ENCODE measurements around the gene SMURF2. TPM values are rescaled to one million over a fixed set of nuclear protein-coding genes. Genes with fewer than 3 reads are reported as not detected.

Gene SMURF2
- total RNA-seq, 1 experiment from 2014 or later: 23.0 TPM

DNA sequence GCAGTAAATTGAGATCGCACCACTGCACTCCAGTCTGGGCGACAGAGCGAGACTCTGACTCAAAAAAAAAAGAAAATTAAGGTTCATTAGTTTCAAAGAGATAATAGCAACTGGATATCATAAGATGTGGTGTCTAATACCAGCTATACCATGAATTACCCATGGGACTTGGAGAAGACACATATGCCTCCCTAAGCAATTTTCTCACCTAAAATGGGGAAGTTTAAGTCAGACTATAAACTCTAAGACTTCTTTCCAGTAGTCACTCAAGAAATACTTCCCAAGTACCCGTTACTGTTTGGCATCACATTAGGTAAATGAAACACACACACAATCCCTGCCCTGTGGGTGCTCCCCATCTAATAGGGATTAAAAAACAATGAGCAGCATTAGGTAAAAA, 22.6 kb downstream of the SMURF2 start:
- ChIA-PET CTCF (no interaction called here), POLR2A (no interaction called here)
- no peaks in the 10 kb centered on the region for H3K27me3 Mint-ChIP-seq (ENCODE audit: low read depth)
- no peak for DNase-seq (ENCODE audit: low spot score)
- no peak for ATAC-seq
- TF ChIP-seq NFYB (CRISPR knock-in tag; conservative IDR thresholded peaks at IDR 0.05; ENCODE audit: low read depth): no peak
- TF ChIP-seq ELF4 (CRISPR knock-in tag; IDR thresholded peaks at IDR 0.05; ENCODE audit: low read depth): no peak
- no peak for TF ChIP-seq FOXK1 (CRISPR knock-in tag; IDR thresholded peaks at IDR 0.05)
- no peak for TF ChIP-seq SMAD3 (CRISPR knock-in tag; IDR thresholded peaks at IDR 0.05; ENCODE audit: borderline replicate concordance)
- TF ChIP-seq ZNF512 (CRISPR knock-in tag; IDR thresholded peaks at IDR 0.05; ENCODE audit: borderline replicate concordance): no peak
- TF ChIP-seq JAZF1 (CRISPR knock-in tag; IDR thresholded peaks at IDR 0.05): no peak
- TF ChIP-seq ATF3 (CRISPR knock-in tag; conservative IDR thresholded peaks at IDR 0.05): no peak
- TF ChIP-seq ZNF317 (CRISPR knock-in tag; IDR thresholded peaks at IDR 0.05; ENCODE audit: borderline replicate concordance, low read depth): no peak
- no peak for TF ChIP-seq ZBTB21 (CRISPR knock-in tag; IDR thresholded peaks at IDR 0.05; ENCODE audit: borderline replicate concordance)
- no peak for TF ChIP-seq SMAD4 (CRISPR knock-in tag; IDR thresholded peaks at IDR 0.05)
- no peak for TF ChIP-seq FOXP4 (CRISPR knock-in tag; IDR thresholded peaks at IDR 0.05)
- H3K4me3 Mint-ChIP-seq: no peak overlapping the region
- H3K9me3 Mint-ChIP-seq: 0 out of 2 replicates have a peak, but pooled peaks cover 4% of the 10 kb centered on the region
- no peaks in the 10 kb centered on the region for H3K4me1 Mint-ChIP-seq
- no peaks in the 10 kb centered on the region for H3K36me3 Mint-ChIP-seq
- no peak overlapping the region for H3K27ac Mint-ChIP-seq

DNA sequence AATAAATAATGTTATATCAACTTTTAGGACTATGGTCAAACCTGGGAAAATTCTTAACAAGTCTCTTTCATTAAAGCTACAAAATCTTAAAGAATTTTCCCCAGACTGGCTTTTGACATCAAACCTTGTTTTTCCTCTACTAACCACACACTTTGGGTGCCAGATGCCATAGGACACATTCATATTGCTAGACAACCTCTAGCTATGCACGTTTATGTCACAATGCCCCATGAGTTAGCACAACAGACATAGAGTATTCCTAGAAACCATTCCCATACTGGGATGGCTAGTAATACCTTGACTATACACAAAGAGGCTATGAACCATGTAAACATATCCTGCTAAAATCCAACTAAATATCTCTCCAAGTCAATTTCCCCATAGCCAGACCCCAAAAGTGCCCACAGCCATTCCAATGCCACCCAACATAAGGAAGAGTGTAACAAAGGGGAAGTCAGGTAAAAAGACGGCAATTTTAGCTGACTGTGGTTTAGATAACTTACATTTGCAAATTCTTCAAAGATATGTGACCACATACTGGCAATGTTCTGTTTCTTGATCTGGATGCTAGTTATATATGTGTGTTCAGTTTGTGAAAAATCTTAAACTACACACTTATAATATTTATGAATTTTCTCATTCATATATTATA, 23.4 kb downstream of the SMURF2 start:
- CTCF ChIA-PET: interaction anchor here (1.1 kb wide), 1 partner anchor 11 kb away, joined by 3 read pairs; no protein-coding TSS in a partner anchor
- no peak overlapping the region for H3K27ac Mint-ChIP-seq
- TF ChIP-seq NFYB (CRISPR knock-in tag; conservative IDR thresholded peaks at IDR 0.05; ENCODE audit: low read depth) (no peak), PRDM15 (CRISPR knock-in tag; IDR thresholded peaks at IDR 0.05) (no peak), ATF3 (CRISPR knock-in tag; conservative IDR thresholded peaks at IDR 0.05) (no peak), TP53 (CRISPR knock-in tag; IDR thresholded peaks at IDR 0.05) (no peak), ARID4B (CRISPR knock-in tag; IDR thresholded peaks at IDR 0.05; ENCODE audit: borderline replicate concordance) (no peak), FOXP4 (CRISPR knock-in tag; IDR thresholded peaks at IDR 0.05) (no peak), ZBTB21 (CRISPR knock-in tag; IDR thresholded peaks at IDR 0.05; ENCODE audit: borderline replicate concordance) (no peak)
- TF ChIP-seq, protein P1, sequence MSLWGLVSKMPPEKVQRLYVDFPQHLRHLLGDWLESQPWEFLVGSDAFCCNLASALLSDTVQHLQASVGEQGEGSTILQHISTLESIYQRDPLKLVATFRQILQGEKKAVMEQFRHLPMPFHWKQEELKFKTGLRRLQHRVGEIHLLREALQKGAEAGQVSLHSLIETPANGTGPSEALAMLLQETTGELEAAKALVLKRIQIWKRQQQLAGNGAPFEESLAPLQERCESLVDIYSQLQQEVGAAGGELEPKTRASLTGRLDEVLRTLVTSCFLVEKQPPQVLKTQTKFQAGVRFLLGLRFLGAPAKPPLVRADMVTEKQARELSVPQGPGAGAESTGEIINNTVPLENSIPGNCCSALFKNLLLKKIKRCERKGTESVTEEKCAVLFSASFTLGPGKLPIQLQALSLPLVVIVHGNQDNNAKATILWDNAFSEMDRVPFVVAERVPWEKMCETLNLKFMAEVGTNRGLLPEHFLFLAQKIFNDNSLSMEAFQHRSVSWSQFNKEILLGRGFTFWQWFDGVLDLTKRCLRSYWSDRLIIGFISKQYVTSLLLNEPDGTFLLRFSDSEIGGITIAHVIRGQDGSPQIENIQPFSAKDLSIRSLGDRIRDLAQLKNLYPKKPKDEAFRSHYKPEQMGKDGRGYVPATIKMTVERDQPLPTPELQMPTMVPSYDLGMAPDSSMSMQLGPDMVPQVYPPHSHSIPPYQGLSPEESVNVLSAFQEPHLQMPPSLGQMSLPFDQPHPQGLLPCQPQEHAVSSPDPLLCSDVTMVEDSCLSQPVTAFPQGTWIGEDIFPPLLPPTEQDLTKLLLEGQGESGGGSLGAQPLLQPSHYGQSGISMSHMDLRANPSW (CRISPR knock-in tag; conservative IDR thresholded peaks at IDR 0.05; ENCODE audit: low read depth): no peak

More for the DNA sequence above, 23.4 kb downstream of the SMURF2 start:
- H3K4me1 Mint-ChIP-seq: no peaks in the 10 kb centered on the region
- DNase-seq (ENCODE audit: low spot score) (no peak), ATAC-seq (no peak)
- POLR2A ChIA-PET: no interaction called here
- H3K36me3 Mint-ChIP-seq: no peaks in the 10 kb centered on the region
- no peaks in the 10 kb centered on the region for H3K27me3 Mint-ChIP-seq (ENCODE audit: low read depth)
- H3K9me3 Mint-ChIP-seq: 0 out of 2 replicates have a peak, but pooled peaks cover 4% of the 10 kb centered on the region
- no peak overlapping the region for H3K4me3 Mint-ChIP-seq

Measured in WTC11 (cell line).